H9 (cell line): Measurements from ENCODE around the gene BCORL1. TPM values are rescaled to one million over a fixed set of nuclear protein-coding genes. Genes with fewer than 3 reads are reported as not detected.

Source experiments
- DNase-seq: peaks from one replicate; pipeline ENCODE4 v3.0.0-alpha.2; 2017
- H2AFZ ChIP-seq: one replicate; pipeline ENCODE4 v1.6.1; 2013; ENCODE audit warnings: mild to moderate bottlenecking, low read length, control low read depth, moderate library complexity
- H2AK5ac ChIP-seq: 2 replicates; pipeline ENCODE4 v1.6.1; 2013; ENCODE audit warnings: low read length, control low read depth, mixed read lengths; ENCODE audit not compliant: insufficient read length
- H2BK120ac ChIP-seq: one replicate; pipeline ENCODE4 v1.6.1; 2013; ENCODE audit warnings: low read depth, mild to moderate bottlenecking, low read length, control low read depth, inconsistent platforms; ENCODE audit not compliant: poor library complexity, severe bottlenecking
- H2BK12ac ChIP-seq: 2 replicates; pipeline ENCODE4 v1.6.1; 2013; ENCODE audit warnings: low read length, control low read depth, mixed read lengths, low read depth; ENCODE audit not compliant: insufficient read length
- H2BK15ac ChIP-seq: 2 replicates; pipeline ENCODE4 v1.6.1; 2013; ENCODE audit warnings: low read depth, low read length, control low read depth
- H2BK20ac ChIP-seq: one replicate; pipeline ENCODE4 v1.6.1; 2013; ENCODE audit warnings: low read depth, mild to moderate bottlenecking, low read length, control low read depth, inconsistent platforms; ENCODE audit not compliant: poor library complexity, severe bottlenecking
- H2BK5ac ChIP-seq: 2 replicates; pipeline ENCODE4 v1.6.1; 2013; ENCODE audit warnings: low read length, control low read depth, mixed read lengths; ENCODE audit not compliant: insufficient read length
- H3K14ac ChIP-seq: 2 replicates; pipeline ENCODE4 v1.6.1; 2013; ENCODE audit warnings: low read length, control low read depth; ENCODE audit not compliant: insufficient read depth
- H3K18ac ChIP-seq: 2 replicates; pipeline ENCODE4 v1.6.1; 2013; ENCODE audit warnings: low read depth, mild to moderate bottlenecking, mixed read lengths, low read length, control low read depth; ENCODE audit not compliant: insufficient read length
- H3K23ac ChIP-seq: 2 replicates; pipeline ENCODE4 v1.6.1; 2013; ENCODE audit warnings: low read length, control low read depth, mixed read lengths, low read depth; ENCODE audit not compliant: insufficient read length
- H3K23me2 ChIP-seq: 2 replicates; pipeline ENCODE4 v1.6.1; 2013; ENCODE audit warnings: low read depth, mild to moderate bottlenecking, mixed read lengths, low read length, control low read depth; ENCODE audit not compliant: insufficient read length, poor library complexity, severe bottlenecking
- H3K27ac ChIP-seq: 2 replicates; pipeline ENCODE4 v1.5.1; 2013; ENCODE audit warnings: low read length, control low read depth, mixed read lengths, low read depth; ENCODE audit not compliant: insufficient read length
- H3K27me3 ChIP-seq: 2 replicates; pipeline ENCODE4 v1.6.1; 2013; ENCODE audit warnings: low read length, control low read depth, inconsistent platforms; ENCODE audit not compliant: insufficient read depth
- H3K4ac ChIP-seq: 2 replicates; pipeline ENCODE4 v1.6.1; 2013; ENCODE audit warnings: low read depth, mild to moderate bottlenecking, control low read depth, inconsistent platforms, low read length, moderate library complexity
- H3K4me1 ChIP-seq: 2 replicates; pipeline ENCODE4 v1.6.1; 2013; ENCODE audit warnings: low read length, control low read depth, inconsistent platforms; ENCODE audit not compliant: insufficient read depth
- H3K4me2 ChIP-seq: 2 replicates; pipeline ENCODE4 v1.6.1; 2013; ENCODE audit warnings: low read length, control low read depth, mixed read lengths; ENCODE audit not compliant: insufficient read length, insufficient read depth
- H3K56ac ChIP-seq: 2 replicates; pipeline ENCODE4 v1.6.1; 2013; ENCODE audit warnings: low read depth, mild to moderate bottlenecking, mixed read lengths, low read length, control low read depth; ENCODE audit not compliant: insufficient read length
- H3K79me1 ChIP-seq: 2 replicates; pipeline ENCODE4 v1.6.1; 2013; ENCODE audit warnings: low read depth, mild to moderate bottlenecking, moderate library complexity, low read length, control low read depth, inconsistent platforms; ENCODE audit not compliant: insufficient read depth, poor library complexity, severe bottlenecking
- H3K79me2 ChIP-seq: 2 replicates; pipeline ENCODE4 v1.6.1; 2013; ENCODE audit warnings: low read length, control low read depth, inconsistent platforms; ENCODE audit not compliant: insufficient read depth
- H3K9ac ChIP-seq: 2 replicates; pipeline ENCODE4 v1.6.1; 2013; ENCODE audit warnings: low read length, control low read depth, mixed read lengths; ENCODE audit not compliant: insufficient read length; ENCODE audit errors: extremely low read depth
- H3K9me3 ChIP-seq: one replicate; pipeline ENCODE4 v1.6.1; 2013; ENCODE audit warnings: low read depth, low read length, inconsistent platforms; ENCODE audit not compliant: control insufficient read depth
- H3T11ph ChIP-seq: one replicate; pipeline ENCODE4 v1.6.1; 2013; ENCODE audit warnings: mild to moderate bottlenecking, low read length, control low read depth, inconsistent platforms
- H4K20me1 ChIP-seq: one replicate; pipeline ENCODE4 v1.6.1; 2013; ENCODE audit not compliant: control insufficient read depth, insufficient read length, insufficient read depth
- H4K5ac ChIP-seq: 2 replicates; pipeline ENCODE4 v1.6.1; 2013; ENCODE audit warnings: low read depth, mild to moderate bottlenecking, mixed read lengths, low read length, control low read depth; ENCODE audit not compliant: insufficient read length
- H4K8ac ChIP-seq: replicated peaks from 2 replicates; pipeline ENCODE4 v1.6.1; 2013; ENCODE audit warnings: low read length, control low read depth, mixed read lengths, low read depth; ENCODE audit not compliant: insufficient read length
- H4K91ac ChIP-seq: 2 replicates; pipeline ENCODE4 v1.6.1; 2013; ENCODE audit warnings: low read depth, mild to moderate bottlenecking, moderate library complexity, mixed read lengths, low read length, control low read depth; ENCODE audit not compliant: insufficient read length
- H3K27ac Mint-ChIP-seq, 3 experiments: 2 replicates in 2 of 3; 3 replicates in 1 of 3; pipeline ENCODE4 v1.8.0; 2020 to 2021; ENCODE audit warnings: mixed read lengths in 3 of 3, mild to moderate bottlenecking in 1 of 3, moderate library complexity in 1 of 3
- H3K27me3 Mint-ChIP-seq: 2 replicates; pipeline ENCODE4 v1.8.0; 2021; ENCODE audit warnings: low read depth, mild to moderate bottlenecking, moderate library complexity, mixed read lengths
- H3K36me3 Mint-ChIP-seq, 3 experiments: 2 replicates in 2 of 3; 3 replicates in 1 of 3; pipeline ENCODE4 v1.8.0; 2020 to 2021; ENCODE audit warnings: low read depth in 3 of 3, mixed read lengths in 3 of 3; ENCODE audit not compliant: insufficient read depth in 1 of 3
- H3K4me1 Mint-ChIP-seq, 2 experiments: 2 replicates each; pipeline ENCODE4 v1.8.0; 2020; ENCODE audit warnings: mixed read lengths in 2 of 2
- H3K4me3 Mint-ChIP-seq, 2 experiments: 2 replicates in 1 of 2; 3 replicates in 1 of 2; pipeline ENCODE4 v1.8.0; 2020 to 2021; ENCODE audit warnings: mild to moderate bottlenecking in 2 of 2, mixed read lengths in 2 of 2, moderate library complexity in 1 of 2
- H3K9me3 Mint-ChIP-seq, 2 experiments: 2 replicates in 1 of 2; 3 replicates in 1 of 2; pipeline ENCODE4 v1.8.0; 2020; ENCODE audit warnings: mild to moderate bottlenecking in 2 of 2, mixed read lengths in 2 of 2, moderate library complexity in 1 of 2
- CTCF ChIP-seq: fragments of 200-600 bp; sonication (generic); conservative IDR thresholded peaks from 3 replicates; pipeline ENCODE4 v1.8.0; 2021; ENCODE audit warnings: antibody characterized with exemption, mild to moderate bottlenecking
- WGBS: extraction: QIAGEN DNeasy Blood & Tissue Kit; methylation state at CpG from one replicate; pipeline ENCODE4 v1.1.7; 2013; ENCODE audit warnings: missing lambda C conversion rate, low lambda C conversion rate, mixed read lengths; ENCODE audit not compliant: insufficient read length; ENCODE audit errors: extremely low coverage; 5-methylcytosine and 5-hydroxymethylcytosine counted together
- total RNA-seq: library from RNA; stranded (reverse); gene quantifications from 2 replicates; pipeline ENCODE4 v1.2.1, GENCODE V29; 2021

The BCORL1 gene
- total RNA-seq, 1 experiment from 2014 or later = 6.1 TPM

- no peak overlapping the region for H3K27ac Mint-ChIP-seq
- Histone ChIP-seq H2AFZ (no peak overlapping the region), H4K20me1 (no peaks in the 10 kb centered on the region), H3K9ac (no peak overlapping the region), H3K79me2 (no peaks in the 10 kb centered on the region), H3K27ac (no peak overlapping the region), H3K18ac (no peak overlapping the region), H2BK12ac (no peak overlapping the region), H2BK5ac (no peak overlapping the region), H3K4me1 (no peaks in the 10 kb centered on the region), H2BK120ac (no peak overlapping the region), H4K5ac (no peak overlapping the region), H3K4me2 (peak overlapping the region; percentile 46), H2BK15ac (no peak overlapping the region), H3K9me3 (peaks cover 8% of the 10 kb centered on the region), H4K91ac (no peak overlapping the region), H3K27me3 (peaks cover 25% of the 10 kb centered on the region; the same call in 1 of the 2 replicates), H3K4ac (no peak overlapping the region), H3K14ac (no peak overlapping the region), H2AK5ac (no peak overlapping the region), H3K23me2 (peaks cover 22% of the 10 kb centered on the region), H3K56ac (no peak overlapping the region), H3K23ac (no peak overlapping the region), H3K79me1 (no peaks in the 10 kb centered on the region), H3T11ph (no peak overlapping the region), H4K8ac (no peak overlapping the region), H2BK20ac (no peak overlapping the region)
- peaks cover 0 to 16% of the 10 kb centered on the region in 2 experiments; a peak in 3 of 4 replicates for H3K4me1 Mint-ChIP-seq
- H3K27me3 Mint-ChIP-seq = peaks cover 73% of the 10 kb centered on the region
- TF ChIP-seq CTCF = no peak
- peak; percentile 59 for DNase-seq
- H3K36me3 Mint-ChIP-seq = peaks cover 0 to 8% (median 0%) of the 10 kb centered on the region in 3 experiments; a peak in 3 of 7 replicates
- WGBS = no CpG with 5 or more reads among the region's 79 CpGs
- H3K9me3 Mint-ChIP-seq = peaks cover 0 to 53% of the 10 kb centered on the region in 2 experiments; a peak in 2 of 5 replicates
- no peak overlapping the region; a peak in 2 of 5 replicates for H3K4me3 Mint-ChIP-seq
These were observed 1.8 kb upstream of the BCORL1 start for GRCh38 chrX:129980540-129981199.
